T-helper 1 cell treated with Interleukin-12 subunit alpha and Interleukin-12 subunit beta and Interleukin-4 antibody, amounts not matched to agents 30 μg/mL and 1 μg/mL, for 36 hours (primary cell): Measurements from ENCODE around the gene FTO.

Source experiments
- H3K27ac Mint-ChIP-seq: one replicate; pipeline ENCODE4 v1.8.0; 2021; ENCODE audit warnings: mild to moderate bottlenecking, mixed read lengths
- H3K27me3 Mint-ChIP-seq: one replicate; pipeline ENCODE4 v1.8.0; 2021; ENCODE audit warnings: low read depth, mixed read lengths
- H3K36me3 Mint-ChIP-seq: one replicate; pipeline ENCODE4 v1.8.0; 2021; ENCODE audit warnings: low read depth, mixed read lengths
- H3K4me1 Mint-ChIP-seq: one replicate; pipeline ENCODE4 v1.8.0; 2021; ENCODE audit warnings: low read depth, mixed read lengths
- H3K4me3 Mint-ChIP-seq: one replicate; pipeline ENCODE4 v1.8.0; 2021; ENCODE audit warnings: mild to moderate bottlenecking, moderate library complexity, mixed read lengths
- H3K9me3 Mint-ChIP-seq: one replicate; pipeline ENCODE4 v1.8.0; 2021; ENCODE audit warnings: mixed read lengths

The FTO gene

GRCh38 chr16:53804467-53804866, 100.5 kb downstream of the FTO start:
- Mint-ChIP-seq H3K4me3 (no peak overlapping the region), H3K4me1 (peaks cover 2% of the 10 kb centered on the region), H3K27ac (no peak overlapping the region), H3K9me3 (no peaks in the 10 kb centered on the region), H3K27me3 (no peaks in the 10 kb centered on the region), H3K36me3 (no peaks in the 10 kb centered on the region)

- no peaks in the 10 kb centered on the region for H3K36me3 Mint-ChIP-seq
- no peak overlapping the region for H3K27ac Mint-ChIP-seq
- no peaks in the 10 kb centered on the region for H3K27me3 Mint-ChIP-seq
- H3K9me3 Mint-ChIP-seq = no peaks in the 10 kb centered on the region
- no peak overlapping the region for H3K4me3 Mint-ChIP-seq
- peaks cover 2% of the 10 kb centered on the region for H3K4me1 Mint-ChIP-seq
Measured at GRCh38 chr16:53805113-53805512, 101.2 kb downstream of the FTO start.

GRCh38 chr16:53805752-53806151, 101.8 kb downstream of the FTO start:
- Mint-ChIP-seq H3K4me1 (peaks cover 2% of the 10 kb centered on the region), H3K27ac (no peak overlapping the region), H3K4me3 (no peak overlapping the region), H3K27me3 (no peaks in the 10 kb centered on the region), H3K36me3 (peaks cover 5% of the 10 kb centered on the region), H3K9me3 (no peaks in the 10 kb centered on the region)

- no peak overlapping the region for H3K4me3 Mint-ChIP-seq
- peaks cover 12% of the 10 kb centered on the region for H3K36me3 Mint-ChIP-seq
- no peaks in the 10 kb centered on the region for H3K27me3 Mint-ChIP-seq
- H3K27ac Mint-ChIP-seq = no peak overlapping the region
- no peaks in the 10 kb centered on the region for H3K9me3 Mint-ChIP-seq
- peaks cover 2% of the 10 kb centered on the region for H3K4me1 Mint-ChIP-seq
Measured at GRCh38 chr16:53809088-53809932, 105.4 kb downstream of the FTO start.

GRCh38 chr16:53812914-53813313, 109.0 kb downstream of the FTO start:
- H3K9me3 Mint-ChIP-seq = no peaks in the 10 kb centered on the region
- H3K27me3 Mint-ChIP-seq = no peaks in the 10 kb centered on the region
- H3K27ac Mint-ChIP-seq = no peak overlapping the region
- H3K4me1 Mint-ChIP-seq = peaks cover 8% of the 10 kb centered on the region
- H3K4me3 Mint-ChIP-seq = no peak overlapping the region
- H3K36me3 Mint-ChIP-seq = peaks cover 23% of the 10 kb centered on the region

GRCh38 chr16:53814801-53815200, 110.8 kb downstream of the FTO start:
- Mint-ChIP-seq H3K27ac (no peak overlapping the region), H3K27me3 (no peaks in the 10 kb centered on the region), H3K4me1 (peaks cover 8% of the 10 kb centered on the region), H3K36me3 (peaks cover 23% of the 10 kb centered on the region), H3K4me3 (no peak overlapping the region), H3K9me3 (no peaks in the 10 kb centered on the region)

- H3K4me3 Mint-ChIP-seq = no peak overlapping the region
- peaks cover 10% of the 10 kb centered on the region for H3K4me1 Mint-ChIP-seq
- no peaks in the 10 kb centered on the region for H3K9me3 Mint-ChIP-seq
- no peak overlapping the region for H3K27ac Mint-ChIP-seq
- peaks cover 14% of the 10 kb centered on the region for H3K36me3 Mint-ChIP-seq
- H3K27me3 Mint-ChIP-seq = no peaks in the 10 kb centered on the region
Measured at GRCh38 chr16:53816211-53816836, 112.4 kb downstream of the FTO start.

GRCh38 chr16:53817117-53817755, 113.3 kb downstream of the FTO start:
- no peaks in the 10 kb centered on the region for H3K27me3 Mint-ChIP-seq
- H3K4me1 Mint-ChIP-seq = peaks cover 14% of the 10 kb centered on the region
- peaks cover 11% of the 10 kb centered on the region for H3K36me3 Mint-ChIP-seq
- H3K4me3 Mint-ChIP-seq = no peak overlapping the region
- no peaks in the 10 kb centered on the region for H3K9me3 Mint-ChIP-seq
- no peak overlapping the region for H3K27ac Mint-ChIP-seq

- Mint-ChIP-seq H3K9me3 (no peaks in the 10 kb centered on the region), H3K4me3 (no peak overlapping the region), H3K27me3 (no peaks in the 10 kb centered on the region), H3K27ac (no peak overlapping the region), H3K36me3 (peaks cover 11% of the 10 kb centered on the region), H3K4me1 (peaks cover 14% of the 10 kb centered on the region)
Measured at GRCh38 chr16:53817812-53818550, 114.0 kb downstream of the FTO start.

GRCh38 chr16:53821487-53821886, 117.5 kb downstream of the FTO start:
- no peaks in the 10 kb centered on the region for H3K9me3 Mint-ChIP-seq
- no peak overlapping the region for H3K4me3 Mint-ChIP-seq
- H3K4me1 Mint-ChIP-seq = peaks cover 7% of the 10 kb centered on the region
- H3K27ac Mint-ChIP-seq = no peak overlapping the region
- H3K36me3 Mint-ChIP-seq = no peaks in the 10 kb centered on the region
- no peaks in the 10 kb centered on the region for H3K27me3 Mint-ChIP-seq

GRCh38 chr16:53821957-53822625, 118.1 kb downstream of the FTO start:
- no peak overlapping the region for H3K27ac Mint-ChIP-seq
- no peaks in the 10 kb centered on the region for H3K36me3 Mint-ChIP-seq
- peaks cover 6% of the 10 kb centered on the region for H3K4me1 Mint-ChIP-seq
- H3K27me3 Mint-ChIP-seq = no peaks in the 10 kb centered on the region
- no peak overlapping the region for H3K4me3 Mint-ChIP-seq
- no peaks in the 10 kb centered on the region for H3K9me3 Mint-ChIP-seq

GRCh38 chr16:53822936-53823529, 119.1 kb downstream of the FTO start:
- Mint-ChIP-seq H3K9me3 (no peaks in the 10 kb centered on the region), H3K27ac (no peak overlapping the region), H3K27me3 (no peaks in the 10 kb centered on the region)

GRCh38 chr16:53826658-53827057, 122.7 kb downstream of the FTO start:
- H3K4me3 Mint-ChIP-seq = no peak overlapping the region
- H3K36me3 Mint-ChIP-seq = peaks cover 3% of the 10 kb centered on the region
- no peaks in the 10 kb centered on the region for H3K27me3 Mint-ChIP-seq
- H3K27ac Mint-ChIP-seq = no peak overlapping the region
- H3K4me1 Mint-ChIP-seq = peaks cover 1% of the 10 kb centered on the region
- H3K9me3 Mint-ChIP-seq = no peaks in the 10 kb centered on the region

More at GRCh38 chr16:53822936-53823529, 119.1 kb downstream of the FTO start:
- Mint-ChIP-seq H3K4me3 (no peak overlapping the region), H3K36me3 (no peaks in the 10 kb centered on the region), H3K4me1 (peaks cover 6% of the 10 kb centered on the region)

- no peaks in the 10 kb centered on the region for H3K9me3 Mint-ChIP-seq
- no peaks in the 10 kb centered on the region for H3K4me1 Mint-ChIP-seq
- peaks cover 3% of the 10 kb centered on the region for H3K36me3 Mint-ChIP-seq
- H3K27me3 Mint-ChIP-seq = no peaks in the 10 kb centered on the region
- H3K4me3 Mint-ChIP-seq = no peak overlapping the region
- H3K27ac Mint-ChIP-seq = no peak overlapping the region
Measured at GRCh38 chr16:53827741-53828140, 123.8 kb downstream of the FTO start.
